Measurements from ENCODE around the gene MSMP.

The MSMP gene

DNA sequence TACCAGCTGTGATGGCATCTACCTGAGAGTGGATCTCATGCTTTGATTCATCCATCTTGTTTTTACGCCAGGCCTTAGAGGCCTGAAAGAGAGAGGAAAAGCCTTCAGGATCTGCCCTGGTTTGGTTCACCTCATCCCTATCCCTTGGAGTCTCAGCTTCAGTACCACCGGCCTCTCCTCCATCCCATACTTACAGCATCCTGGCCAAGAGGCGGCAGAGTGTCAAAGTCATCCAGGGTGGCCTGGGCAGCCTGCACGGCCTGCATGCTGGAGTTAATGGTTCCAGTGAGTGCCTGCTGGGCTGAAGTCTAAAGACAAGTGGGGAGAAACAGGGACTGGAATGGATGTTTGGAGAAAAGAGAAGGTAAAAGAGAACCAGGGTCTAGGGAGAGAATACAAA, 34.5 kb downstream of the MSMP start:
- DNase-seq (ENCODE audit: low read depth), result no peak

DNA sequence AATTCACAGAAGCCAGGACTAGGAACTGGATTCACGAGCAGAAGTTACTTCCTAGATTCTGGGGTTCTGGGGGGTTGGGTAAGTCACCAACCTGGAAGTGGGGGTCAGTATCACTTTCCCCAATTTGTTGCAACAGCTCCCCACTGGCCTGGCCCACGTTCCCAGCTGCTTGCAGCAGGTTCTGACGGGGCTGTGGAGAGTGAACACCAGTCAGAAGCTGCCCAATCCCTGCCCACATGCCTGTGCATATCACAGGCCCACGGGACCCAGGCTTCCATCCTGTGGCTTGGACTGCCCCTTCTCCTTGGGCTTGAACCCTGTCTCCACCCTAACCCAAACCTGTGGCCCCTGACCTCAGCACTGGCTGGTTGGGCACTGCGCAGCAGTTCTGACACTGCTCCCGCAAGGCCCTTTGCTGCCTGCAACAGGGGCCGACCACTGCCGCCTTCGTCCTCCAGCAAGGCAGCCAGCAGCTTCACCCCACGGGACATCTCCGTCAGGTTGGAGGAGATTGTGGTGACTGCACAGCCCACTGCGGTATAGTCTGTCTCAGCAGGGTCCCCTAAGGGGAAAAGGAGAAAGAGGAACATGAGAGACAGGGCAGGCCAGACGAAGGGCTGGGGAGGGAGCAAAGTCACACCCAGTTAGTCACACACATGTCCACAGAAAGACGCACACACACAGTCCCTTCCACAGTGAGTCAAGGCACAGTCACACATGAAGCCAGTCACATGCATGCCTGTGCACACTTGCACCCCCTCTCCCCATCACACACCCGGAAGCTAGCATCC, 35.2 kb downstream of the MSMP start:
- no peak for DNase-seq (ENCODE audit: low read depth)

DNA sequence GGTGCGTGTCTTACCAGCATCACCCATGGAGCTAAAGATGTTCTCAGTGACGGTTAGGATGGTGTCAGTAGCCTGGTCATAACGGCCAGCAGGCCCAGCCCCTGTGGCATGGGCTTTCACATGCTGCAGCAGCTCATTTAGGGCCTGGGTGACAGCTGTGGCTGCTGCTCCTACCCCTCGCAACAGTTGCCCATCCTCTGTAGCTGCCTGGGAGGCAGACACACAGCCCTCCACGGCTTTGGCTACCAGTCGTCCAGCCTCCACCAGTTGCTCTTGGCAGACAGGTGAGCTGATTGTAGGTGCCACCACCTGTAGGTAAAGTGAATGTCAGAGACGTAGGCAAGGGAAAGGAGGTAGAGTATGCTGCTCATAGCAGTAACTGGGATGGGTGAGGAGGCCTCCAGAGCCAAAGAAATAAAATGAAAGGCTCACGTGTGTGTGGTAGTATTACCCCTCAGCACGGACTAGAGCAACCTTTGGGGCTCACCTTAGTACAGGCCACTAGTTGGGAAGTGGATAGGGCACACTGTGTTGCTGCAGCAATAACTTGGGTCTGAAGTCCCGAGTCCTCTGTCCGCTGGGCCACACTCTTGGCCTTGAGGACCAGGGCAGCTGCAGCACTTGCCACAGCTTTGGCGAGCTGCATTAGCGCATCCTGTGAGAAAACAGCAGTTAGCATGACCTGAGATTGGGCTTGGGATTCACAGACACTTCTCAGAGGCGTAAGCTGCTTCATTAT, 36.8 kb downstream of the MSMP start:
- no peak for DNase-seq (ENCODE audit: low read depth)

DNA sequence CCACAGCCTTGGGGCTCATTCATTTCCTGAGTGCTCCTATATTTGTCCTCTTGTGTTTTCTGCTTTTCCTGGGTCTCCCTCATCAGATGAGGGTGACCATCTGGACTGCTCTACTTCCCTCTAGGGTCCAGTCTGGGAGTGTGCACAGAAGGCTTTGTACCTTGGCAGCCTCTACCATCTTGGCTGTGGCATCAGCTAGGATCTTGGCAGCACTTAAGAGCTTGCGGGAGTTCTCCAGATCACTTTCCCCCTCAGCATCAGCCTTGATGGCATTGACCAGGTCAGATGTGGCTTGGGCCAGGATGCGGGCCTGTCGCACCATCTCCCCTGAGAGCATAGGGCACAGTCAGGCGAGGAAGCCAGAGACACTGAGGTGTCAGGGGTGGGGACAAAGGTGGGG, 37.8 kb downstream of the MSMP start:
- DNase-seq (ENCODE audit: low read depth), result no peak

DNA sequence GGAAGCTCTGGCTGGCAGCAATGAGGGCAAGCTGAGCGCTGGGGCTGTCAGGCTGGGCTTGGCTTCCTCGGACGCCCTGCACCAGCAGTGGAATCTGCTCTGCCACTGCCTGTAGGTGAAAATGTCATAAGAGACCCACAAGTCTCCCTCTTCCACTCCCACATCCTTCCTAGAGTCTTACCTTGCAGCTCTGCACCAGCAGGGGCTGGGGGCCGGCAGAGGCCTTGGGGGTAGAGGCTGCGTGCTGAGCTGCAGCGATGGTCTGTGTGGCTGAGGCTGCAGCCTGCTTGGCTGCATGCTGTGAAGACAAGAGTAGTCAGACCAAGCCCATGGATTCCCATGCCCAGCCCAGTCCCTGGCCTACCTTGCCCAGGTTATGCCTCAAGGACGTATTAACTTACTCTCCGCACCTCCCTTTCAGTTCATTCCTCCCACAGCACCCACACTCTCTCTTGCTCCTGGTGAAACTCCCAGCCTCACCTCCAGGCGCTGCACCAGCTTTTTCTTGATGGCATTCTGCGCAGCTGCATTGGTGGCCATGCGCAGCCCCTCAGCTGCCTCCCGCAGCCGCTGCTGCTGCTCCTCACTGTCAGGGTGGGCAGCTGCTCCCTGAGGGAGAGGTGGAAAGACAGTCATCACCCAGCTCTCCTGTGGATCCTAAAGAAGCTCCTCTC, 39.4 kb downstream of the MSMP start:
- no peak for DNase-seq (ENCODE audit: low read depth)

DNA sequence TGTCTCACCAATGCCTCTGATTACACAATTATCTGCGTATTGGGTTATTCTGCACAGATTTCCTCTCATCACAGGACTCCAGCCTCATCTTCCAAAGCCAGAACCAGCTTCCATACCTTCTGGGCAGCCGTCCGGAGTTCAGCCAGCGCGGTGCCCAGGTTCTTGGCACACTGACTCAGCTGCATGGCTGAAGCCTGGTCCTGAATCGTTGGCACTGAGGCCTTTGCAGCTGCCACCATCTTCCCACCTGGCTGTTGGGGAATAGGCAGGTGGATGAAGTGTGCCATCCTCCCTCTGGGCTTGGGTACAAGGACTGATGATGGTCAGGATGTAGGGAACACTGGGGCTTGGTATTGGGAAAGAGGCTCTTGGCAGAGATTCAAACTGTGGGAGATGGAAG, 40.0 kb downstream of the MSMP start:
- no peak for DNase-seq (ENCODE audit: low read depth)

DNA sequence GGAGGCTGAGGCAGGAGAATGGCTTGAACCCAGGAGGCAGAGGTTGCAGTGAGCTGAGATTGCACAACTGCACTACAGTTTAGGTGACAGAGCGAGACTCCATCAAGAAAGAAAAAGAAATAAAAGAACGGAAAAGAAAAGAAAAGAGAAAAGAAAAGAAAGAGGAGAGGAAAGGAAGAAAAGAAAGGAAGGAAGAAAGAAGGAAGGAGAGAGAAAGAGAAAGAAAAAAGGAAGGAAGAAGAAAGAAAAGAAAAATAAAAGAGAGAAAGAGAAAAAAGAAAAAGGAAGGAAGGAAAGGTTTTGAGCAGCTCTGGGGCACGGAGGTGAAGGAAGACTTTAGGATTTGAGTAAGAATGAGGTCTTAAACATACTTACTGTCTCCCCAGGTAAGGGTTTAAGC, 40.5 kb downstream of the MSMP start:
- no peak for DNase-seq (ENCODE audit: low read depth)

DNA sequence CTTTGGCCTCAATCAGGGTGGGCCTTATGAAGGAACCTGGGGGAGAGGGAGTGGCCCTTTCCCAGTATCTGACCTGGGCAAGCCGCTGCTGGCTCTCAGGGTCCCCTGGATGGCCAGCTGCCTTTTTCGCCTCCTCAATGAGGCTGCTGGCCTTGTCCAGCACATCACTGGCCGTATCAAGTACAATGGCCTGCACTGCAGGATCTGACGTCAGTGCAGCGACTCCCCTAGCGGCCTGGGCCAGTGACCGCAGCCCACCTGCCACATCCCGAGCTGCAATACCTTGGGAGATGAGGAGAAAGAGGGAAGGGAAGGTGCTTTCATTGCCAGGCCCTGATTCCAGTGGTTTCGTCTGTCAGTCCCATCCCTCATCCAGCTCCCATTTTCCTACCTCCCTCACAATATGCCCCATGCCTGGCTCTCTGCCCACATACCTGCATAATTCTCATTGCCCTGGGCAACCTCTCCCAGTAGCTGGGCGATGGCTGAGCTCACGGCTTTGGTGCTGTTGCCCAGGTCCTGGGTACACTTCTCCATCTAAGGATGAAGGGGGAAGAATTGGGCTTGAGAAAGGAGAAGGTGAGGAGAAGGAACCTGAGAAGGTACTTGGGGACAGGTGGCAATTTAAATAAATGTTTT, 41.2 kb downstream of the MSMP start:
- DNase-seq (ENCODE audit: low read depth), result no peak

DNA sequence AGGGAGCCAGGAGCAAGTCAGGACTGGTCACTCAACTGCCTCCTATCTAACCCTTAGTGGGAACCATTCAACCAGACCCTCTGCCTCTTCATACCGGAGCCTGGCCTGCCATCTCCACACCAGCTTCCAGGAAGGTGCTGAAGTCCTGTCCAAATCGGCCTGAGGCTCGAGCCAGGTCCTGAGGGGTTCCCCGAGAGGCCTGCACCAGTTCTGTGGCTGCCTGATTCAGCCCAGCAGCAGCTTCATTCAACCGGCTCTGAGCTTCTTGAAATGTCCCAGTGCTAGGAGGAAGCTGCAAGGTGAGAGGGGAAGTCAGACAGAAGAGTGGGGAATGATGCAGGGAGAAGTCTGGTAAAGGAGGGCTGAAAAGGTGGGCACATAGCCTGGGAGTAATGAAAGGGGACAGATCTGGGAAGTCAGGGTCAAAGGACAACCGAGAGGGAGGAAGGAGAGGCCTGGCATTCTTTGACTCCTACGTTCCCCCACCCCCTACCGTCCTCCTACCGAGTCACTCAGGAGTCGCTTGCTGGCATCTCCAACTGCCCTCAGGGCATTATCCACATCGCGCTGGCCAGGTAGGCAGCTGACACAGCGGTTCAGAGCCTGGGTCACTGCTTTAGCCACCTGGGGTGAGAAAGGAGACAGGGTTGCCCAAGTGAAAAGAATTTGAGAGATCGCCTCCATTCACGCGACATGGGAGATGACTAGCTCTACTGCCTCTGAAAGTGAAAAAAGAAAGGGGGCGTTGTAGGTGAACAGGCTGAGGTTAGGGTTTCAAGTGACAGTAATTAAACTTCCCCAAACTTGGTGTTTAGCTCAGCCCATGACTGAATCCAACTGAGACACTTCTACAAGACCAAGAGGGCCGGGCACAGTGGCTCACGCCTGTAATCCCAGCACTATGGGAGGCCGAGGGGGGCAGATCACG, 42.3 kb downstream of the MSMP start:
- DNase-seq (ENCODE audit: low read depth), result no peak

DNA sequence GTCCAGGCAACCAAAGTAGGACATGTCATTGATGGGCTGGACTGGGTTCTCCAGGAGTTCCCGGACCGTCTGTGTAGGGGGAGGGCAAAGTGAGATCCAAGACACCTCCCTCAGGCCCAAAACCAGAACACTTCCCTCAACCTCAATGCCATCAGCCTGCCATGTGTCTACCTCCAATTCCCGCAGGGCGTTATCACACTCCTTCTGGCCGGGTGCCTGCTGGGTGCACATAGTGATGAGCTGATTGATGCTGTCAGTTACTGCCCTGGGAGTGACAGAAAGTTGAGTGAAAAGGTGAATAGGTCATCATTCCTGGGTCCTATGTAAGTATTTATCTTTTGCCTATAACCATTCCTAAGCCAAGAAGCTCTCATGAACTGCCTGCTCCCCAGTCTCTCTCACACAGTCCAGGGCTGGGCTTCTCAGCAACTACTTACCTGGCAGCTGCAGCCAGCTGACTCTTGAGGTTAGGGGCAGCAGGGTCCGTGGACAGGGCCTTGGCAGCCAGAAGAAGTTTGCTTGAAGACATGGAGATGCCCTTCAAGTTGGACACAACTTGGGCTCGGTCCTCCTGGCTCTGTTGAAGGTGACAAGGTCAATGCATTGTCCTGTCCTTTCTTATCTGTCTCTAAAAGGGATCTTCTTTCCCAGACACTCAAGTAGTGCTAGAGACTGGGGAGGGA, 43.1 kb downstream of the MSMP start:
- no peak for DNase-seq (ENCODE audit: low read depth)

DNA sequence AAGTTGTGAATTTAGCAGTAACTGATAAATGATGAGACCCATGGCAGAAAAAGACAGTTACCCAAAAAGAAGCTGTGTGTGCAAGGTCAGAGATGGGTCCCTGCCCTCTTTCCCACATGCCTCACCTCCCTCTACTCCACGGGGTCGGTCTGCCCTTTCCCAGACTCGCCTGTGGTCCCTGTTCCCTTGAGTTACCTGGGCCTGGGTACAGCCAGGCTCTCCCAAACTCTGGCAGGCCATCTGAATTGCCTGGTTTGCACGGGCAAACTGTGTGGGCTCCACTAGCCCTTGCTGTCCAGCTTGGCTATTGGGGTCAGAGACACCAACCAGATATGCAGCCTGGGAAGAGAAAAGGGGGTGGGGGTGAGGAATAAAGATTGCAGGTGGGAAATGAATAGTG, 45.9 kb downstream of the MSMP start:
- no peak for DNase-seq (ENCODE audit: low read depth)

DNA sequence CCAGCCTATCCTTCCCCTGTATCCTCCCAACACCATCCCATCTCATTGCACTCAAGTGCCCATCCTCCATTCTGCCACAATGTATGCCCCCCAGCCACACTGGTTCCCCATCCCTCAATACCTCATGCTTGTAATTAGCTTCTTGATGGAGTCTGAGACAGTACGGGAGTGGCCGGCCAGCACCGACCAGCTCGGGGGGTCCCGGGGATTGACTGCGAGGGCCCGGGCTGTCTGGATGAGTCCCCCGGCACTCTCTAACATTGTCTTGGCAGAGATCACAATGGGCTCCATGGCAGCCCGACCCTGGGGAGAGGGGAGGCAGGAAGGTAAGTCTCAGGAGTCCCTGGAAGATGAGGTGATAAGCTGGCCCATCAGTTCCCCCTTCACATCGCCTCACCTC, 47.1 kb downstream of the MSMP start:
- DNase-seq (ENCODE audit: low read depth), result no peak

DNA sequence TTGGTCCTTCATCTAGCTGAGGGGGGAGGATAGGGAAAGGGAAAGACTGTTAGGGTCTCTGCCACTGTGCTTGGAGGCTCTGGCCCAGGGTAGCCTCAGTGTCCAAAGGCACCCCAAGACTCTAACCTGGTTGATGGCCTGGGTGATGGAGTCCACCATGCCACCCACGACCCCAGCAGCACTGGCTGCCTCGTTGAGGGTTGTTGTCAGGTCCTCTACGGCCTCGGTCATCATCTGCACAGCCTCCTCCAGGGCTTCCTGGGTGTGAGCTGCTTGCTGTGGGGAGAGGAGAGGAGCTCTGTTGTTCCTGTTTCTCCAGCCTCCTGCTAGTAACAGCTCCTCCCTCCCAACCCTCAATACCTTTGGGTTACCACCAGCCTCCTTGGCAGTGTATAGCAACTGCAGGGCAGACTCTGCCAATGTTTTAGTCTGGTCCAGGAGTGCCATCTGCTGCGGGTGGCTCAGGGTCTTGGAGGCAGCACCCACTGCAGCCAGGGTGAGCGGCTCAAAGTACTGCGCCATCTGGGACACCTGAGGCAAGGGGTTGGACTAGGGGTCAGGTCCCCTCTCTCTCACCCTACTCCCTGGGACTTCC, 48.1 kb downstream of the MSMP start:
- no peak for DNase-seq (ENCODE audit: low read depth)

DNA sequence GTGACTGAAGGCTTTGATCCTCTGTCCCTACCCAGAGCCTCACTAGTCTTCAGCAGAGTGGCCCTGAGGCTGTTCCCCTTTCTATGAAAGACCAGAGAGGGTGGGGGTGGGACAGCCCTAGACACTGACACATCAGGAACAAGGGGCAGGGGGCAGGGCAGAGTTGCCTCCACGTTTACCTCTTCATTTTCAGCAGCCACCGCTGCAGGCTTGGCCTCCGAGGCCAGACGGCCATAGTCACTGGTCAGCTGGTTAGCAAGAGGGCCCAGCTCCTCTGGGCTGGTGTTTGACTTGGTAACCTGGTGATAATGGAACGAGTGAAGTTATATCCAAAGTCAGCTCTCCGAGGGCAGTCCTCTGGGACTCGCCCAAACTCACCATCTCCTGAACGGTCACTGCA, 48.7 kb downstream of the MSMP start:
- DNase-seq (ENCODE audit: low read depth), result no peak

DNA sequence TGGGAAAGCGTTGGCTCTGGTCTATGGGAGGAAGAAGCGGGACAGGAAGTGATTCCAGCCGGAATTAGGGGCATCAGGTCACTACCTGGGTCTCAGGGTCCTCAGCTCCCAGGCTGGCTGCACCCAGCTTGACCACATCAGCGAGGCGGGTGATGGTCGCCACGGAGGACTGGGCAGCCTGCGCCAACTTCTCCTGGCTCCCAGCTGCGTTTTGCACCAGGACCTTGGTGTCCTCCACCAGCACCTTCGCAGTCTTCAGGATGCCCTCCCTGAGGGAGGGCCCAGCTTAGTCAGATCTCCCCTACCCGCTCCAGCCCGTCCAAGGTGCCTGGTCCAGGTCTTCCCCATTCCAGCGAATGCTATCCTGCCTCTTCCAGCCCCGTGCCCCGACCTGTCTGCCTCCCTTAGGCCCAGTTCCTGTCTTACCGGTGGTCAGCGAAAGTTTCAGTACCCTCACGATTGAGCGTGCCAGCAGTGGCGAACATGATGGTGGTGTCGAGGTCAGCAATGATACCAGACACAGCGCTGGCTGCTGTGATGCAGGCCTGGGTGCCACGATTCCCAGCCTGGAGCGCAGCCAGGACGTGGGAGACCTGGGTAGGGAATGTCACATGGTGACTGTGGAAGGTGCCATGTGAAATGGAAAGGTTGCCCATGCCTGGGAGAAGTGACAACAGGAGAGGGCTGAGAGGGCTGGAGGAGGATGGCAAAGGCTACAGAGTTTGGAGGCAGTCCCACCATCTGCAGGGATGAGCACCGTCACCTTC, 50.0 kb downstream of the MSMP start:
- DNase-seq (ENCODE audit: low read depth), result no peak
